ENCODE data around the gene FAM234B. TPM values are rescaled to one million over a fixed set of nuclear protein-coding genes. Genes with fewer than 3 reads are reported as not detected.

The FAM234B gene
- total RNA-seq, 1 donor from 2014 or later, result 9.6 TPM

DNA sequence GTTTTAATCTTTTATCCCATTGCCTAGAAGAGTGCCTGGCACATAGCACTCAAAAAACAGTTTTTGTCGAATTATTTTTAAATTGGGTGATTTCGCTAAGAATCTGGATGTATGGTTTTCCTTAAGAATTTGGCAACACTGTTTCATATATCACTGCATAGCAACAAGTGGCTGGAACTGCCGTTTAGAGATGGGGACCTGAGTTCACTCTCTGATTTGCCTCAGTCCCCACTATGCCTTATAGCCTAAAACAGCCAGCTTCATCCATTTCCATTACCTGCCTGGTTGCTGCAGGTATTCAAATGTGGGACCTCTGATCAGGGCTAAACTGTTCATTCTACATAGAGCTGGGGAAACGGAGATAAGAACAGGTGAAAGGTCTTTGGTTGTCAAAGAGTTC lies 45.9 kb upstream of the FAM234B start:
- no peak for ATAC-seq
- intact Hi-C loops (cut with DNase I), result loop anchor here (10.0 kb wide), 1 partner anchor 237 kb away; no protein-coding TSS in a partner anchor

DNA sequence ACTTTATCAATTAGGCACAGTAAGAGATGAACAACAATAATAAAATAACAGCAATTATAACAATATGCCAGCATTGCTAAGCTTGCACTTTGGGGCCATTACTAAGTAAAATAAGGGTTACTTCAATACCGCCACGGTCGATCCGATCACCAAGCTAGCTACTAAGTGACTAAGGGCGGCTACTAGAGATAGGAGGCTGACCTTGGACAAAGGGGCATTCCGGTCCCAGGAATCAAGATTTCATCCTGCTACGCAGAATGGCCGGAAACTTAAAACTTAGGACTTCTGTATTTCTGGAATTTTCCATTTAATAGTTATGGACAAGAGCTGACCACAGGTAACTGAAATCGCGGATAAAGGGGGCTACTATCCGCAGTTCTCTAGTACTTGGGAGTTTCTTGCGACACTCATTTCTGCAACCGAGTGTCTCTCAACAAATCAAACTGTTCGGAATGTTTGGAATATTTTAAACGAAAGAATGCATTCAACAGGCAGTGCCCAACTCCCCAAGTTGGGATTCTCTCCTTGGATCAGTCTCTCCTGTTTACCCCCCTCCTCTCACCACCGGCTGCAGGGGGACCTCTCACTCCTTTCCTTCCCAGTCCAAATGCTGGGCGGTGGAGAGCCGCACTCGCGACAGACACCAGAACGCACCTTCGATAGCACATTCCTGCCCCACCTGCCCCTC lies 44.8 kb upstream of the FAM234B start:
- DNase-seq (no peak), ATAC-seq (no peak)
- no peaks in the 10 kb centered on the region for H3K36me3 ChIP-seq
- H3K9me3 ChIP-seq, result no peaks in the 10 kb centered on the region
- no peaks in the 10 kb centered on the region for H3K27me3 ChIP-seq
- peaks cover 32% of the 10 kb centered on the region for H3K4me1 ChIP-seq
- H3K27ac ChIP-seq, result peak overlapping the region; percentile 87
- intact Hi-C loops (cut with DNase I), result loop anchor here (10.0 kb wide), 1 partner anchor 235 kb away; no protein-coding TSS in a partner anchor
- TF ChIP-seq, protein P1, sequence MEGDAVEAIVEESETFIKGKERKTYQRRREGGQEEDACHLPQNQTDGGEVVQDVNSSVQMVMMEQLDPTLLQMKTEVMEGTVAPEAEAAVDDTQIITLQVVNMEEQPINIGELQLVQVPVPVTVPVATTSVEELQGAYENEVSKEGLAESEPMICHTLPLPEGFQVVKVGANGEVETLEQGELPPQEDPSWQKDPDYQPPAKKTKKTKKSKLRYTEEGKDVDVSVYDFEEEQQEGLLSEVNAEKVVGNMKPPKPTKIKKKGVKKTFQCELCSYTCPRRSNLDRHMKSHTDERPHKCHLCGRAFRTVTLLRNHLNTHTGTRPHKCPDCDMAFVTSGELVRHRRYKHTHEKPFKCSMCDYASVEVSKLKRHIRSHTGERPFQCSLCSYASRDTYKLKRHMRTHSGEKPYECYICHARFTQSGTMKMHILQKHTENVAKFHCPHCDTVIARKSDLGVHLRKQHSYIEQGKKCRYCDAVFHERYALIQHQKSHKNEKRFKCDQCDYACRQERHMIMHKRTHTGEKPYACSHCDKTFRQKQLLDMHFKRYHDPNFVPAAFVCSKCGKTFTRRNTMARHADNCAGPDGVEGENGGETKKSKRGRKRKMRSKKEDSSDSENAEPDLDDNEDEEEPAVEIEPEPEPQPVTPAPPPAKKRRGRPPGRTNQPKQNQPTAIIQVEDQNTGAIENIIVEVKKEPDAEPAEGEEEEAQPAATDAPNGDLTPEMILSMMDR (IDR thresholded peaks at IDR 0.05), result no peak
- peak overlapping the region; percentile 93 for H3K4me3 ChIP-seq

More for the DNA sequence above, 45.9 kb upstream of the FAM234B start:
- no peak for DNase-seq
- no peaks in the 10 kb centered on the region for H3K27me3 ChIP-seq
- no peaks in the 10 kb centered on the region for H3K9me3 ChIP-seq
- TF ChIP-seq, protein P1 (IDR thresholded peaks at IDR 0.05), result no peak
- H3K4me3 ChIP-seq, result peak overlapping the region; percentile 93
- no peaks in the 10 kb centered on the region for H3K36me3 ChIP-seq
- H3K27ac ChIP-seq, result no peak overlapping the region
- peaks cover 37% of the 10 kb centered on the region for H3K4me1 ChIP-seq

DNA sequence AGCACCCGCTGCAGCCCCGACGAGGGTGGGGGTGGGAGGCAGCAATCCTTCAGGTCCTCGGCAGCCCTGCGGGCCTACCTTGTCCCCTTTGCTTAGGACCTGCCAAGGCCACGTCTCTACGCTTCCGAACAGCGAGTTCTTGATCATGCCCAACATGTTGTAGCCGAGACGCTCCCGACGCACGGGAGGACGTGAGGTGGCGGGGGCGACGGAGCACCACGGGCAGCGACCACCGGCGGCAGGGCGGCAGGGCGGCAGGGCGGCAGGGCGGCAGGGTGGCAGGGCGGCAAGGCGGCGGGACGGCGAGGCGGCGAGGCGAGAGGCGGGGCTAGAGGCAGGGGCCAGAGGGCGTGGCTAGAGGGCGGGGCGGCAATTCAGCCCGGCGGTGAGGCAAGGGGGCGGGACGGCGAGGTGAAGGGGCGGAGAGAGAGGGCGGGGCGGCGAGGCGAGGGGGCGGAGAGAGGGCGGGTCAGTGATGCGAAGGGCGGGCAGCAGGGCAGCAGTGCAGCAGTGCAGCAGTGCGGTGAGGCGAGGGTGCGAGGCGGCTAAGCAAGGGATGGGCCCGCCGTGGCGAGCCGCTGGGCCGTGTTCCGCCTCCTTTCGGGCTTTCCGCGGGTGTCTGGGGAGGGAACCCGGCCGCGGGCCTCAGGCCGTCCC lies 44.1 kb upstream of the FAM234B start, which contains the start of gene HEBP1:
Gene HEBP1, minus strand, starts transcription at position 307 of the 657 bp plus-strand sequence. Its CDS starts 151 bp downstream, at position 156.
- ATAC-seq (peak; percentile 97), DNase-seq (peak; percentile 98)
- Histone ChIP-seq H3K36me3 (no peaks in the 10 kb centered on the region), H3K27ac (peak within 1 kb of the TSS; percentile 93), H3K27me3 (no peaks in the 10 kb centered on the region), H3K4me3 (peak within 1 kb of the TSS; percentile 93), H3K4me1 (peaks cover 32% of the 10 kb centered on the region), H3K9me3 (no peaks in the 10 kb centered on the region)
- TF ChIP-seq, protein P1 (IDR thresholded peaks at IDR 0.05), result no peak
- intact Hi-C loops (cut with DNase I), result loop anchor here (10.0 kb wide), 1 partner anchor 235 kb away; no protein-coding TSS in a partner anchor

DNA sequence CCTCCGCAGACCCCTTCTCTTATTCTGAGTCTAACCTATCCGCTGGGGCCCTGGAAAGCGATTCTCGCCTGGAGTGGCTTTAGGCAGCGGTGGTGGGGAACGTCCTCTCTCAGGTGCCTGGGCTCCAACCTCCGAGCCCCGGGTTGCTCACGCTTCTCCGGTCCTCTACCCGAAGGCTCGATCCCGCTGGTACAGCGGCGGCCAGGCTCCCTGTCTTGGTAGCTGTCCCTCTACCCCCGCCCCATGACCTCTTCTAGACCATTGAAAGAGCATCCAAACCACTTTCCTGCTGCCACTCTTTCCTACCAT lies 43.6 kb upstream of the FAM234B start:
- ATAC-seq (peak; percentile 39), DNase-seq (peak; percentile 81)
- no peaks in the 10 kb centered on the region for H3K9me3 ChIP-seq
- H3K27me3 ChIP-seq, result no peaks in the 10 kb centered on the region
- no peaks in the 10 kb centered on the region for H3K36me3 ChIP-seq
- TF ChIP-seq, protein P1 (IDR thresholded peaks at IDR 0.05), result no peak
- peaks cover 32% of the 10 kb centered on the region for H3K4me1 ChIP-seq
- peak overlapping the region; percentile 93 for H3K4me3 ChIP-seq
- H3K27ac ChIP-seq, result peak overlapping the region; percentile 93
- intact Hi-C loops (cut with DNase I), result no loop called here

DNA sequence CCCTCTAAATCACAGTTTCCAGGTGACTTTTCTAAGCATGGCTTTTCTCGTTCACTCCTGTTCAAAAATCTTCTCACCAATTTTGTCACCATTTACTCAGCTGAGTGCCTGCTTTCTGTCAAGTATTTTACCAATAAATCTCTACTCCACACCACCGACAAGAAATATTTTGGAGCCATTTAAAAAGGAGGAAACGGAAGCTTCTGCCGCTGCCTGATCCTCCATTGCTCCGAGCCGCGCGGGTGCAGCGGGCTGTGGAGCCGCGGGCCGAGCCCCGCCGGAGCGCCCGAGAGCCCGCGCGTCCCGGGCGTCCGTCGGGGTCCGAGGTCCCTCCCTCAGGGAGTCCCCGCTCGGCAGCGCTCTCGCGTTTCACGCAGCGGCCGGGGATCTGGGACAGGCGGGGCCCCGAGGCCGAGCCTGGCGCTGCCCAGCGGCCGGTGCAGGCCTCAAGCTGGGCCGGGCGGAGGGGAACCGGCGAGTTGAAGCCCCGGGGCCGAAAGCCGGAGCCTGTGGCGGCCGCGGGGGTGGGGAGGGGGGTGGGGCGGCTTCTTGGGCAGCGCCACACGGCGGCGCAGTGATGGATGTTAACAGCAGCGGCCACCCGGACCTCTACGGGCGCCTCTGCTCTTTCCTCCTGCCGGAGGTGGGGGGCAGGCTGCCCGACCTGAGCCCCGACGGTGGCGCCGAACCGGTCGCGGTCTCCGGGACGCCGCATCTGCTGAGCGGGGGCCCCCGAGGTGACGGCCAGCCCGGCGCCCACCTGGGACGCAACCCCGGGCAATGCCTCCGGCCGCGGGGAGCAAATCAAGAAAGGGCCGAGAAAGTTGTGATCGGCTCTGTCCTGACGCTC lies 43.0 kb upstream of the FAM234B start:
- Histone ChIP-seq H3K4me3 (peak overlapping the region; percentile 93), H3K4me1 (peaks cover 32% of the 10 kb centered on the region), H3K36me3 (no peaks in the 10 kb centered on the region), H3K9me3 (no peaks in the 10 kb centered on the region), H3K27me3 (no peaks in the 10 kb centered on the region), H3K27ac (peak overlapping the region; percentile 93)
- peak; percentile 62 for ATAC-seq
- peak; percentile 85 for DNase-seq
- TF ChIP-seq, protein P1 (IDR thresholded peaks at IDR 0.05), result peak; percentile 46
- intact Hi-C loops (cut with DNase I), result no loop called here
